Testis (tissue), 2 donors: Measurements from ENCODE around the gene ARSK.

Experiments used
- POLR2A ChIP-seq: fragments of 450-650 bp; IDR thresholded peaks from one replicate; pipeline ENCODE4 v1.6.1; 2017; ENCODE audit warnings: antibody characterized with exemption, mild to moderate bottlenecking, moderate library complexity
- TF ChIP-seq, protein P1 (sequence below), 3 experiments: fragments of 450-650 bp in 2 of 3; fragments of 200-600 bp in 1 of 3; sonication (generic) in 1 of 3; IDR thresholded peaks; one replicate each; pipeline ENCODE4 v1.5.1; 2016 to 2019; ENCODE audit warnings: antibody characterized with exemption in 3 of 3, mild to moderate bottlenecking in 2 of 3, moderate library complexity in 1 of 3

DNA sequence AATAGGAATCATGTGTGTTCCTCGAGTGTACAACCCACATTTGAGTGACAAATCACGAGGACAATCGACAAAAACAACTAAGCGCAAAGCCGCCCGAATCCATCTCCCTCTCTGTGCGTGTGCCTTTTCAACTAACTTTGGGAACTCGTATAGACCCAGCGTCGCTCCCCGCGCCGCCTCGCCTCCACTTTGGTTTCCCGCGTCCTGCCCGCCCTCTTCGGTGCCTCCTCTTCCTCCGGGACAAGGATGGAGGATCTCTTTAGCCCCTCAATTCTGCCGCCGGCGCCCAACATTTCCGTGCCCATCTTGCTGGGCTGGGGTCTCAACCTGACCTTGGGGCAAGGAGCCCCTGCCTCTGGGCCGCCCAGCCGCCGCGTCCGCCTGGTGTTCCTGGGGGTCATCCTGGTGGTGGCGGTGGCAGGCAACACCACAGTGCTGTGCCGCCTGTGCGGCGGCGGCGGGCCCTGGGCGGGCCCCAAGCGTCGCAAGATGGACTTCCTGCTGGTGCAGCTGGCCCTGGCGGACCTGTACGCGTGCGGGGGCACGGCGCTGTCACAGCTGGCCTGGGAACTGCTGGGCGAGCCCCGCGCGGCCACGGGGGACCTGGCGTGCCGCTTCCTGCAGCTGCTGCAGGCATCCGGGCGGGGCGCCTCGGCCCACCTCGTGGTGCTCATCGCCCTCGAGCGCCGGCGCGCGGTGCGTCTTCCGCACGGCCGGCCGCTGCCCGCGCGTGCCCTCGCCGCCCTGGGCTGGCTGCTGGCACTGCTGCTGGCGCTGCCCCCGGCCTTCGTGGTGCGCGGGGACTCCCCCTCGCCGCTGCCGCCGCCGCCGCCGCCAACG is 65.3 kb downstream of the ARSK start, which contains the start of gene GPR150:
- TF ChIP-seq, protein P1, sequence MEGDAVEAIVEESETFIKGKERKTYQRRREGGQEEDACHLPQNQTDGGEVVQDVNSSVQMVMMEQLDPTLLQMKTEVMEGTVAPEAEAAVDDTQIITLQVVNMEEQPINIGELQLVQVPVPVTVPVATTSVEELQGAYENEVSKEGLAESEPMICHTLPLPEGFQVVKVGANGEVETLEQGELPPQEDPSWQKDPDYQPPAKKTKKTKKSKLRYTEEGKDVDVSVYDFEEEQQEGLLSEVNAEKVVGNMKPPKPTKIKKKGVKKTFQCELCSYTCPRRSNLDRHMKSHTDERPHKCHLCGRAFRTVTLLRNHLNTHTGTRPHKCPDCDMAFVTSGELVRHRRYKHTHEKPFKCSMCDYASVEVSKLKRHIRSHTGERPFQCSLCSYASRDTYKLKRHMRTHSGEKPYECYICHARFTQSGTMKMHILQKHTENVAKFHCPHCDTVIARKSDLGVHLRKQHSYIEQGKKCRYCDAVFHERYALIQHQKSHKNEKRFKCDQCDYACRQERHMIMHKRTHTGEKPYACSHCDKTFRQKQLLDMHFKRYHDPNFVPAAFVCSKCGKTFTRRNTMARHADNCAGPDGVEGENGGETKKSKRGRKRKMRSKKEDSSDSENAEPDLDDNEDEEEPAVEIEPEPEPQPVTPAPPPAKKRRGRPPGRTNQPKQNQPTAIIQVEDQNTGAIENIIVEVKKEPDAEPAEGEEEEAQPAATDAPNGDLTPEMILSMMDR (IDR thresholded peaks at IDR 0.05): no peak
- no peak for TF ChIP-seq POLR2A
